Adipose tissue (tissue), 3 donors: Measurements from ENCODE around the gene PRKG1. TPM values are rescaled to one million over a fixed set of nuclear protein-coding genes. Genes with fewer than 3 reads are reported as not detected.
"Not testable (repeated sequence)": the region's sequence is repeated elsewhere in the genome, so short reads cannot be mapped to it uniquely, and the experiment has no call there.

Experiments
- H3K27ac ChIP-seq: one replicate; pipeline ENCODE4 v1.5.1; 2013; ENCODE audit warnings: low read depth, low read length
- WGBS, 3 donors: extraction: QIAGEN DNeasy Blood & Tissue Kit; methylation state at CpG; one replicate each; pipeline ENCODE4 v1.1.7; 2013; 5-methylcytosine and 5-hydroxymethylcytosine counted together
- polyA plus RNA-seq, 3 donors: library from polyadenylated mRNA; stranded (reverse); fragments of 200-250 nt; gene quantifications; one replicate each; pipeline ENCODE4 v1.2.3, GENCODE V29; 2013
- donor health status: healthy with polysubstance abuse.
- donor health status: Bipolar disorder and iron deficiency.
- donor health status: healthy.

Gene PRKG1
- polyA plus RNA-seq, 3 donors = 0.46 to 13.2 (median 2.1) TPM

DNA sequence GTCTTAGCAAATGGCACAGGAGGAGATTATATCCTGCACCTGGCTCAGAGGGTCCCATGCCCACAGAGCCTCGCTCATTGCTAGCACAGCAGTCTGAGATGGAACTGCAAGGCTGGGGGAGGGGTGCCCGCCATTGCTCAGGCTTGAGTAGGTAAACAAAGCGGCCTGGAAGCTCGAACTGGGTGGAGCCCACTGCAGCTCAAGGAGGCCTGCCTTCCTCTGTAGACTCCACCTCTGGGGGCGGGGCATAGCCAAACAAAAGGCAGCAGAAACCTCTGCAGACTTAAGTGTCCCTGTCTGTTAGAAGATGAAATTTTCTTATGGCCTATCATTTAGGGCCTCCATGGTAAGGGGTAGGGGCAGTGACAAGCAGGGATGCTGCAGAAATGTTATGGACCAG lies 207.1 kb downstream of the PRKG1 start:
- 76 to 86% (median 85%) methylated on average over 5 of the region's 5 CpGs for WGBS, 3 donors
- H3K27ac ChIP-seq = not testable (repeated sequence)

DNA sequence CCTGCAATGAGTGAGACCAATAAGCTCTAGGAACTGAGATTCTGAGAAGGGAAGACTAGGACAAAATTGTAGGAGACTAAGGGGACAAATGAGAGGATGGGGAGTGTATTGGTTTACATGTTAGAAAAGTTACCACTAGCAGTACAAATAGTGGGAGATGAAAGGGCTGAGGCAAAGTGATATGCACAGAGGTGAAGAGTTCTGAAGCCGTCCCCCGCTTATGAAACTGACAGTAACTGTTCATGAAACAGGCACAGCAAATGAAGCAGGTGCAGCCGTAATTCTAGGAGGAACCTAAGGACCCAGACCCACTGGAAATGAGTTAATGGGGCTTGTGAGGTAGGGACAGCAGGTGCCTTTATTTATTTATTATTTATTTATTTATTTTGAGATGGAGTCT lies 211.3 kb downstream of the PRKG1 start:
- 98 to 99% (median 99%) methylated on average over 3 of the region's 3 CpGs for WGBS, 3 donors

DNA sequence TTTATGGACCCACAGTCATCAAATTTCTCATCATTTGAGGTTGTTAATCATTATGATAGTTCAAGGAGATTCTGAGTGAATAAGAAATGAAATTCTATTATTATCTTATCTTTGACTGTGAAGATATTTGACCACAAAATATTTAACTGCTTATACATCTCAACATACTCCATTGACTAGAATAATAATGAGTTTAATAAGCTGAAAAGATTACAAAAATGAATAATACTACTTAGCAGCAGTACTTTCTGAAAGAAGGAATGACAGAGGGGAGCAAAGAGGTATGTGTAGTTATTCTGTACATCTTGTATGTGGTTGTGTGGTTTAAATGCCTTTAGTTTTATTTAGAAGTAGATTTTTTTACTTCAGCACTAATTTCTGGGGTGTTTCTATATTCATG lies 214.2 kb downstream of the PRKG1 start:
- no peak overlapping the region for H3K27ac ChIP-seq

More for the DNA sequence above, 211.3 kb downstream of the PRKG1 start:
- no peak overlapping the region for H3K27ac ChIP-seq

DNA sequence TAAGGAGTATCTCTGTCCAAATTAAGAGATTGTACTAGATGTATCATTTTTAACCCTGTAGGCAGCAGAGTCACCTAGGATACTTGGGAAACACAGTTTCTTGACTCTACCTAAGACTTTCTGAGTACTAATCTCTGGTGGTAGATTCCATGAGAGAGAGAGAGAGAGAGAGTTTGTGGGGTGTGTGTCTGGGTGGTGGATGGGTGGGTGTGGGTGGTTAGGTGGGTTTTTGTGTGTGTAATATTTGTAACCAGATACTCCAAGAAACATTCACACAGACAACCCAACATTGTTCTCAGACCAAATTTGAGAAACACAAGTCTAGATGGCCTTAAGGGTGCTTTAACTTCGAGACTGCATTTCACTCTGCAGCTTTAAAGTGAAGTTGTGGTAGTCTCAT lies 215.2 kb downstream of the PRKG1 start:
- WGBS, 3 donors = 79 to 94% (median 91%) methylated on average over 1 of the region's 1 CpG
- H3K27ac ChIP-seq = no peak overlapping the region

DNA sequence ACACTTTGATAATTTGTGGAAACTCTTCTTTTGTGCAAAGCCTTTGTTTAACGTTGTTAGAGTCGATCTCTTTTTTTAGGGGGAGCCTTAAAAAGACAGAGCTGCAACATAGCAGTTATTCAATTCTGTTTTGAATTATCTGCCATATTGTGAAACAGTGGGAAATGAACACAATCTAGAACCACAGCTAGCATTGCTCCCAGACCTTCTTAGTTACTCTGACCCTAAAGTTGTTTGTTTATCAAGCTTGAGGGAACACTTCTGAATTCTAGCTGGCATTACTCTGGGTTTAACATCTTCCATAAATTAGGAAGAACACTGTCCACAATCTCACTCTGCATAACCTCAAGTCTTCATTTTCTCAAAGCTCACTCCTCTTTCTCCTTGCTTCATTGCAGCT lies 217.7 kb downstream of the PRKG1 start:
- no peak overlapping the region for H3K27ac ChIP-seq
- WGBS, 3 donors = 66 to 73% (median 69%) methylated on average over 2 of the region's 2 CpGs

DNA sequence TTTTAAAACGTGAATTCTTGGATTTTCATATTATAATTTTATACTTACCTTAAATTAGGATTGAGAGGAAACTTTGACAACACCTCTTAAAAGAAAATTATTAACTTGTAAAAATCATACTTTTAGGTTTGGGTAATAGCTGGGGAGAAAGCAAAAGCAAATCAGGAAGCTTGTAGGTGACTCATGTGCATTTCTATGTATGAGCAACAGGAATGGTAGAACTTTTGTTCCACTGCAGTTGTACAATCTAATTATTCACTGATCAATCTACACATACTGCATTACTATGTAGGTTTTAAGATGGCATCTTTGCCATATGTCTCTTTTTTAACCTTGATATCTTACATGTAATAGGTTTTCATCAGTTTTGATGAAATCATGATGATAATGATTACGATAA lies 223.2 kb downstream of the PRKG1 start:
- 38 to 92% (median 85%) methylated on average over 2 of the region's 2 CpGs for WGBS, 3 donors
- H3K27ac ChIP-seq = no peak overlapping the region

DNA sequence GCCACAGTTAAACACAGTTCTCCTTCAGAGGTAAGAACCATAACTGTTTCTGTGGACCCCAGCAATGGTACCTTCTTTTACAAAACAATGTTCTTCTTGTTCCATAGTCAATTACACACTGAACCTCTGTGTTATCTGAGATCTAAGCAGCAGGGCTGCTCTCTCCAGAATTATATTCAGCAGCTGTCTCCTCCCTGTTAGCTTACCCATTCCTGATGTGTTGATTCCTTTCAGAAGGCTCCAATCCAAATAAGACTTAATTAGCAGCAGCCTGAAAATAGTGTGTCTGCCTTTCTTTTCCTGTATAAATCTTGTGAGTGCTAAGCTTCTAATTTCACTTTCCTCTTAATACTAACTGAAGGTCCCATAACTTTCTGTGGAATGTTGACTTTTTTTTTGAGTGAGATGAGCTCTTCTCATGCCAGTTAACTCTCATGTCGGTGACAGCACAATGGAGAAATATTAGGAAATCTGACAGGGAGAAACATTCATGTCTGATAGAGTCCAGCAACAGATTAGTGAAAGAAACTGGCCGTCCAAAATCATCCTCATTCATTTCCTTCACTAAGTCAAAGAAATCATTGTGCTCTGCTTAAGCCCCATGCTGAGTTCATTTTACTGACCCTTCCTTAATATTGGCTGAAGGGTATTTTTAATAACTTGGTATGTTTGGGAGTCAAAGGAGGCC lies 226.5 kb downstream of the PRKG1 start:
- WGBS, 3 donors = 36 to 73% (median 49%) methylated on average over 2 of the region's 2 CpGs
- no peak overlapping the region for H3K27ac ChIP-seq

DNA sequence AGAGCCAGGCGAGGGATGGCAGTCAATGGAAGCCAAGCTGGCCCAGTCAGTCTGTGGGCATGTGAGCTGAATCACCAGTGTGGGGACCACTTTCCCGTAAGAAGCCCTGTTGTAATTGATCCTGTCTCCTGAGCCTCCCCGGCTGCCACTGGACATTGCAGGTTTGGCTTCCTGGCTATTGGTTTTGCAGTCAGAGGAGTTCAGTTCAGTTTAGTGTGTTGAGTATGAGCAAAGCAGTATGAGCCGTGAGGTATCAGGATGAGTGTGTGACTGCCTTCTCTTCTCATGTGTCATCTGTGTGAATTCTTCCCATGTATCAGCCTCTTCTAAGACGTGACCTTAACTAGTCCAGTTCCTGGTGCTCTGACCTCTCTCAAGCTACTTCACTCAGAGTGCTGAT lies 227.4 kb downstream of the PRKG1 start:
- WGBS, 3 donors = 63 to 73% (median 72%) methylated on average over 5 of the region's 5 CpGs
- no peak overlapping the region for H3K27ac ChIP-seq

DNA sequence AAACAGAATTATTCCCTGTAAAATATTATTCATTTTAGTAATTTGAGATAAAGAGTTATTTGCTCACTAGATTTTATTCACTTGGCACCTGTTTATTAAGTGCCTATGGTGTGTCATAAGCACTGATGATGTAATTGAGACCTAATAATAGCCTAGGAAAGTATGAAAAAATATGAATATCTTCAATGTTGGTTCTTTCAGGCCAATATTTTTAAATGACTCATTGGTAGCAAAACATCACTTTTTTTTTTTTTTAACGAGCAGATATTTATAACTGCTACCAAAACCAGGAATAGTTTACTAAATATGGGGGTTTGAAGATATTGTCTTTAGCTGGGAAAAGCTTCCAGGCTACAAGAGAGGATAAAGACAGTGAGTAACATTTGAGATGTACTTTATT lies 228.0 kb downstream of the PRKG1 start:
- no peak overlapping the region for H3K27ac ChIP-seq
- 57 to 70% (median 57%) methylated on average over 1 of the region's 1 CpG for WGBS, 3 donors

DNA sequence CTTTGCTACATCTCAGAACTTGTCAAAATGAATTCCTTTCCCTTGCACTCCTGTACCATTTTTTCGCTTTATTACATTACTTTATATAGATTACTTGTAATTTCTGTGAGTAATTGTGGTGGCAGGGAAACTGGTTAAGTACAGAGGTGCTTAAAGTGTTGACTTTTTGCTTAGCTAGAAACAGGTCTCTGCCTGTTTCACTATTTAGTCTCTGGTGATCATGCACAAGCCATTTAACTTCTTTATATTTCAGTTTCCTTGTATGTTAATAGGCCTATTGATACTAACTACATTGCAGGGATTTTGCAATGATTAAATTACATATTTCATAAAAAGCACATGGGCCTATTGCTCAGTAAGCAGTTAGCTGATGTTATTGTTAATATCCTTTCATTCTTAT lies 233.8 kb downstream of the PRKG1 start:
- no peak overlapping the region for H3K27ac ChIP-seq
- 84 to 89% (median 85%) methylated on average over 1 of the region's 1 CpG for WGBS, 3 donors

DNA sequence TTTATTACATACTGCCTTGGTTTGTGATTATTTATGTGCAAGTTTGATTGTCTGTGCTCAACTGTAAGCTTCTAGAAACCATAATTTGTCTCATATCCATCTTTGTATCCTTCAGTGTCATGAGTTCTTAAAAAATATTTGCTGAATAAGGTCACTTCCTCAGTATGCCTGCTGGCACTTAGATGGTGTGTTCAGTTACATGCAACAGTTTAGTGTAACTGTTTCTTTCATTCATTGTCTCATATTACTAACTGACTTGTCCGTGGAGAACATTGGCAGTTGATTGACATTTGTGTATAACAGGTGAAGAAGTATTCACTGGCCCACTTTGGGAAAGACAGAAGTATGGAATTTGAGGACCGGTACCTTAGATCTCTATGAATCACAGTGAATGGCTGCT lies 236.9 kb downstream of the PRKG1 start:
- WGBS, 3 donors = 73 to 87% (median 73%) methylated on average over 2 of the region's 2 CpGs
- no peak overlapping the region for H3K27ac ChIP-seq

DNA sequence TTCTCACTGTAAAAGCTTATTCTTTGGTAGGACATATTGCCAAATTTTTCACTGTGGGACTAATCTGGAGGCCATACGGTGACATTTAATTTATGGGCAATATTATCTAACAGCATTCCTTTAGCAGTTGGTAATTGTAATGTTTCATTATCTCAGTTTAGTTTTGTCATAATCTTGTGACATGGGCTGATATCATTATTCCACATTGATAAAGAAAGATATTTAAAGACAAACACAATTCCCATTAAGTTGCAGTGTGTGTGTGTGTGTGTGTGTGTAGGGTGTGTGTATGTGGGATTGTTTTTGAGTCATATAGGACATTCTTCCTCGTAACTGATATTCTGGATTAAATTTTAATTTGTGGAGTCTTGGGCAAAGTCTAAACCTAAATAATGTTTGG lies 238.5 kb downstream of the PRKG1 start:
- no peak overlapping the region for H3K27ac ChIP-seq
- 41 to 78% (median 73%) methylated on average over 2 of the region's 2 CpGs for WGBS, 3 donors

DNA sequence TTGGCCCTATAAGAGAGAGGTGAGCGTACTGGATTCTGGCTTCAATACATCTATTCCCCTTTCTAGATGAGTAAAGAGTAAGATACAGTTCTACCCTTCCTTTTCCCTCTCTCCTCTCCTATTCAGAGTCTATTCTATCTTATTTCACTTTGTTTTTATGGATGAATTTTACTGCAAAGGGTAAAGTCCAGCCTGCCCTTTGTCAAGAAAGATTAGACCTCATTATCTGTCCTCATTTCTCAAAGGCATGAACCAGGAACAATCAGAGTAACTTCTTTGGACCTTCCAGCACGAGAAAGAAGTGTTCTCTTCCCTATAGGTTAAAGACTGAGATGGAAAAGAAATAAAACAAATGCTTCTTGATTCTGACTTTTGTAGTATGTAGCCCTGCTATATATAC lies 239.0 kb downstream of the PRKG1 start:
- 77 to 80% (median 77%) methylated on average over 2 of the region's 2 CpGs for WGBS, 3 donors
- H3K27ac ChIP-seq = no peak overlapping the region

DNA sequence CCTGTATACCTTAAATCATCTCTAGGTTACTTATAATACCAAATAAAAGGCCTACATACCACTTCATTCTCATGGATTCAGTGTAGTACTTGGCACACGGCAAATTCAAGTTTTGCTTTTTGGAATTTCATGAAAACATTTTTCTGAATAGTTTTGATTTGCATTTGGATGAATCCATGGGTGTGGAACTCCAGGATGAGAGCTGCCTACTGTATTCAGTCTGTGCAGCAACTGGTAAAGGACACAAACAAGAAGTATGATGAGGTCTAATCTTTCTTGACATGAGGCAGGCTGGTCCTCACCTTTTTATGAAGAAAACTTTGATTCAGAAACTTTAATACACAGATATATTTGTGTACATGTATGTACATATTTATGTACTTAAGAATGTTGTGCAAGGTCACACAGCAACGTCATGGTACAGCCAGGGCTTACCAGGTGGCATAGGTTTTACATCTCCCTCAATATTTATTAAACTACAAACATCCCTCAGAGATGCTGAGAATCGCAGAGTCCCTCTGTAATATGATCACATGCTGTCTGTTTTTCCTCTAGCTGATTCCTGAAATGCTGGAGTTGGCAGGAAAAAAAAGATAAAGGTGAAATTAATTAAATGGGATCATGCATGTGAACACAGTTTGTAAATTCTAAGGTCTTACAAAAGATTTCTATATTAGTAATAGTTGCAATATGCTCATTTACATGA lies 239.6 kb downstream of the PRKG1 start:
- 59 to 63% (median 63%) methylated on average over 3 of the region's 3 CpGs for WGBS, 3 donors
- no peak overlapping the region for H3K27ac ChIP-seq

DNA sequence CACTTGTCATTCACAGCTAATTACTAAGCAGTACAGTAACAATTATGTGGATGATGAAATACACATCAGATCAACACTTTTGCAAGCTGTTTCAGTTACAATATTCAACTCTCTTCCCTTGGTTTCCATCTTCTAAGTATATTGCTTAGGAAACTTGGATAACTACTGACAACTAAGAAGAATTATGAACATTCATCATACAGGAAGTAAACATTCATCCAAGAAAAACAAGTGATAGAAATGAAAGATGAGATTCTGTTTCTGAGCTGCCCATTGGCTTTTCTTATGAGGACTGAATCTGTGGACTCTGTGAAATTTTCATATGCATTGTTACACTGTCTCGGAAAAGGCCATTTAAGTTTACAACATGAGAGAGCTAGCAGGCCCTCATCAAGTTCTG lies 240.2 kb downstream of the PRKG1 start:
- H3K27ac ChIP-seq = no peak overlapping the region
- 80 to 84% (median 83%) methylated on average over 1 of the region's 1 CpG for WGBS, 3 donors

DNA sequence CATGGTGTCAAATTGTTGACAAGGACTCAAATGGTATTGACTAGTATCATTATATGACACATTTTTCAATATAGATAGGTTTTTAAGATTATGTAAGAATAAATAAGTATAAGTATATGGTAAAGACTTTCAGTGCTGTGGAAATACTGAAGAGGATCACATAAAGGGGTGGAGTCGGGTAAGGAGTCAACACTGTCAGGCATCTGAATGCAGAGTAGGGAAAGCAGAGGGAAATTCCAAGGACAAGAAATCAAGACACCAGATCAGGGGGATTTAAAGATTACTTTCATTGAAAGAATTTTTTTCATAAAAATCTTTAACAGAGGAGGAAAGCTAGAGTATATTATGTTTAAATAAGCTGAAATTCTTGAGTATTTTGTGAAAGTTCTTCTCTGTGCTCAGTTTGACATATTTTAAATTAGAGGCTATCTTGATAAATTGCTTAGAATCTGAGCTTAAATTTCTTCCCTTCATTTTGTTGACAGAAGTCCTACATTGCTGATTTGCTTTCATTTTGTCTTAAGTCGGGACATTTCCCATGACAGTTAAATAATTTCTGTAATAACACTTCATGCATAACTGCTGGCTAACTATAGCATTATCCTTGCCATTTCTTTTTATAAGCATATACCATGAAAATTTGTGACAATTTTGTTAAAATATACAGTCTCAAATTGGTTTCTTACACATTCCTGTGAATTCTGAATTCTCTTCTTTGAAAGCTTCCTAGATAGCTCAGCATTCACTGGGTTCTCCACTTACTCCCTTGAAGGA lies 244.3 kb downstream of the PRKG1 start:
- H3K27ac ChIP-seq = no peak overlapping the region

DNA sequence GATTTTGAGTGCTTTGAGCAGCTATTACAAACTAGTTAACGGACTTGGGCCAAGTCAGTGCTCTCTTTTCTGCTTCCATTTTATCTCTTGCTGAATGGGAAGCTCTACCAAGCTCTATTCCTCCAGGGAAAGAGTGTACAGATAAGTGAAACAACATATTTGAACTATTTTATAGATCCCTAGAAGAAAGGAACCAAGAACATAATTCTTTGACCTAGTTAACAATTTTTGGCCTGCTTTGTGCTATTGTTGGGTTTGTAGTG lies 244.8 kb downstream of the PRKG1 start:
- WGBS, 3 donors = 56 to 78% (median 66%) methylated on average over 1 of the region's 1 CpG
- H3K27ac ChIP-seq = no peak overlapping the region

More for the DNA sequence above, 244.3 kb downstream of the PRKG1 start:
- WGBS, 3 donors = 63 to 91% (median 77%) methylated on average over 2 of the region's 2 CpGs

DNA sequence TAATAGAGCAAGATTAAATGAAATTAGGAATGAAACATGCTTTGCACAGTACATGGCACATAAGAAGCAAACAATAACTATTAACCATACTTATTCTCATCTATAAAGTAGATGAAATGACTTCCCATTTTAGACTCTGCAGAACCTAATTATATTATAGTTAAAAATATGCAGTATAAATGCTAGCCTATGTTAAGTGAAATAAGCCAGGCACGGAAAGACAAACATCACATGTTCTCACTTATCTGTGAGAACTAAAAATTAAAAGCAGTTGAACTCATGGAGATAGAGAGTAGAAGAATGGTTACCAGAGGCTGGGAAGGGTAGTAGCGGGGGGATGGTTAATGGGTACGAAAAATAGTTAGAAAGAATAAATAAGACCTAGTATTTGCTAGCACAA lies 247.0 kb downstream of the PRKG1 start:
- 81 to 92% (median 87%) methylated on average over 3 of the region's 3 CpGs for WGBS, 3 donors
- H3K27ac ChIP-seq = no peak overlapping the region

DNA sequence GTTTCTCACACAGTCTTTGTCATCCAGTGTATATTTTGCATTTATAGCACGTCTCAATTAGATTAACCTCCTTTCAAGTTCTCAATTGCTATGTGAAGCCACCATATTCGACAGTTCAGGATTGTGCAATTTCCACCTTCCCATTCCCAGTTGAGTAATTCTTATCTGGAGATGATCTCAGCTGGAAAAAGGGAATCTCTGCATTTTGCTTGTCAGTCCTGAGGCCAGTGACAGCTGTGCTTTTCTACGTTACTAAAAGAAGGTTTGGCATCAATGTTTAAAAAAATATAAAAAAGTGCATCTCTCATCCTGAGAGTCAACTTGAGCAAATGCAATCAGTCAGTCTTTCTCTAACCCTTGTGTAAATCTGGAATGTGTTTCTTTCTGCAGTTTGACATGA lies 247.7 kb downstream of the PRKG1 start:
- 27 to 46% (median 39%) methylated on average over 3 of the region's 3 CpGs for WGBS, 3 donors
- no peak overlapping the region for H3K27ac ChIP-seq

DNA sequence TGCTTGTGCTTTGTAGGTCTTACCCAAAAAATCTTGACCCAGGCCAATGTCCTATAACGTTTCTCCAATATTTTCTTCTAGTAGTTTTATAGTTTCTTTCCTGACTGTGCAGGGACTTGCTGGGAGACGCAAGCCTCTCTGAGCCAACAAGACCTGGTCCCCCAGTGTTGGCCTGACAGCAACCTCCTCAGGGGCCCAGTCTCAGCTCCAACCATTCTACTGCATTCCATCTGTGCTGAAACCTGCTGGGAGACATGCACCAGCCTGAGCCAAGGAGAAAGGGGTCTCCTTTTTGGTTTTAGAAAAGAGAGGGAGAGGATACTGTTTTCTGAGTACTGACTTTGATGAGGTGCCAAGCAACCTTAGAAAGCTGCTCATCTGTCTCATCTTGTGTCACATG lies 251.4 kb downstream of the PRKG1 start:
- 90% methylated on average over 2 of the region's 2 CpGs for WGBS, 3 donors
- H3K27ac ChIP-seq = no peak overlapping the region
